Transverse colon (tissue), 4 donors: ENCODE measurements around the gene MORC1.

Experiments
- EP300 ChIP-seq: sonication (generic); formaldehyde crosslinking; IDR thresholded peaks from one replicate; pipeline ENCODE4 v1.6.1; 2017; ENCODE audit warnings: antibody characterized with exemption, low read depth
- POLR2A ChIP-seq: fragments of 450-650 bp; IDR thresholded peaks from one replicate; pipeline ENCODE4 v1.6.1; 2016; ENCODE audit warnings: antibody characterized with exemption, mild to moderate bottlenecking, moderate library complexity
- POLR2AphosphoS5 ChIP-seq, 3 donors: sonication (generic); formaldehyde crosslinking; IDR thresholded peaks; one replicate each; pipeline ENCODE4 v1.6.1; 2016; ENCODE audit warnings: antibody characterized with exemption in 3 of 3
- TF ChIP-seq, protein P1 (sequence below), 5 experiments: fragments of 200-600 bp in 3 of 5; fragments of 450-650 bp in 2 of 5; sonication (generic) in 3 of 5; IDR thresholded peaks; 1 replicate in 2 of 5; 2 replicates in 3 of 5; pipeline ENCODE4 v1.5.1; 2016 to 2017; ENCODE audit warnings: antibody characterized with exemption in 5 of 5, inconsistent platforms in 3 of 5, mild to moderate bottlenecking in 2 of 5, moderate library complexity in 1 of 5

DNA sequence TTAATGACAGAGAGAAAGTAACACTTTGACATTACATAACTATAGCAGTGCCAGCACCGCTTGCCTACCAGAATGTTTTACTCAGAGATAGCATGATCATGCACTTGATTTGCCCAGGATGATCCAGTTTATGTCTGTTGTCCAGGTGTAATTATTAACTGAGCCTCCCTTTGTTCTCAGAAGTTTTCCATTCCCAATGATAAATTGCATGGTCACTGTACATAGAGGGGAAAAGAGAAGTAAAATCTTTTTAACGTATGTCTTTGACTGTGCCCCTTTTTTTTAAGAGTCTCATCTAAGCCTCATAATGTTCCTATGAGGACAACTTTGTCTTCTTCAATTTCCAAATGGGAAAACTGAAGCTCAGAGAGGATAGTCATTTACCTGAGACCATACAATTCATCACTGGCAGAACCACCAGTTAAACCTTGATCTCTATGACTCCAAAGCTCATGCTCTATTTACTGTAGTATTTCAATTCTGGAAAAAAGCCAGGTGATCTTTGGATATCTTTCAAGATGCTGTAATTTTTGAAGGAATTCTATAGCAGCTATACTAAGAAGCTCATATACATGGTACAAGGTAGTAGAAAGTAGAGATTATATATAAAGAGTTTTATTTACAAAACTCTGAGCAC, 43.7 kb upstream of the MORC1 start:
- TF ChIP-seq, protein P1, sequence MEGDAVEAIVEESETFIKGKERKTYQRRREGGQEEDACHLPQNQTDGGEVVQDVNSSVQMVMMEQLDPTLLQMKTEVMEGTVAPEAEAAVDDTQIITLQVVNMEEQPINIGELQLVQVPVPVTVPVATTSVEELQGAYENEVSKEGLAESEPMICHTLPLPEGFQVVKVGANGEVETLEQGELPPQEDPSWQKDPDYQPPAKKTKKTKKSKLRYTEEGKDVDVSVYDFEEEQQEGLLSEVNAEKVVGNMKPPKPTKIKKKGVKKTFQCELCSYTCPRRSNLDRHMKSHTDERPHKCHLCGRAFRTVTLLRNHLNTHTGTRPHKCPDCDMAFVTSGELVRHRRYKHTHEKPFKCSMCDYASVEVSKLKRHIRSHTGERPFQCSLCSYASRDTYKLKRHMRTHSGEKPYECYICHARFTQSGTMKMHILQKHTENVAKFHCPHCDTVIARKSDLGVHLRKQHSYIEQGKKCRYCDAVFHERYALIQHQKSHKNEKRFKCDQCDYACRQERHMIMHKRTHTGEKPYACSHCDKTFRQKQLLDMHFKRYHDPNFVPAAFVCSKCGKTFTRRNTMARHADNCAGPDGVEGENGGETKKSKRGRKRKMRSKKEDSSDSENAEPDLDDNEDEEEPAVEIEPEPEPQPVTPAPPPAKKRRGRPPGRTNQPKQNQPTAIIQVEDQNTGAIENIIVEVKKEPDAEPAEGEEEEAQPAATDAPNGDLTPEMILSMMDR (IDR thresholded peaks at IDR 0.05), result no peak
- no peak for TF ChIP-seq POLR2A
- no peak for TF ChIP-seq POLR2AphosphoS5 (IDR thresholded peaks at IDR 0.05)
- TF ChIP-seq EP300, result no peak
